ENCODE data around the gene C1orf174.

Gene C1orf174

GRCh38 chr1:3909615-3910014 lies 9.5 kb upstream of the C1orf174 start:
- no peak for TF ChIP-seq CTCF (conservative IDR thresholded peaks at IDR 0.05; ENCODE audit: control insufficient read depth, insufficient read depth, low read depth, low read length)
- no peak for DNase-seq (ENCODE audit: low read depth)
- H3K4me3 ChIP-seq (ENCODE audit: control insufficient read depth, low read depth, low read length): no peak overlapping the region

- DNase-seq (ENCODE audit: low read depth): no peak
- no peak for TF ChIP-seq CTCF (conservative IDR thresholded peaks at IDR 0.05; ENCODE audit: control insufficient read depth, insufficient read depth, low read depth, low read length)
- no peak overlapping the region for H3K4me3 ChIP-seq (ENCODE audit: control insufficient read depth, low read depth, low read length)
Measured at GRCh38 chr1:3908886-3909517, 8.9 kb upstream of the C1orf174 start.

GRCh38 chr1:3907621-3908165 lies 7.6 kb upstream of the C1orf174 start:
- no peak overlapping the region for H3K4me3 ChIP-seq (ENCODE audit: control insufficient read depth, low read depth, low read length)
- no peak for TF ChIP-seq CTCF (conservative IDR thresholded peaks at IDR 0.05; ENCODE audit: control insufficient read depth, insufficient read depth, low read depth, low read length)
- DNase-seq (ENCODE audit: low read depth): no peak

- peak; percentile 24 for DNase-seq (ENCODE audit: low read depth)
- TF ChIP-seq CTCF (conservative IDR thresholded peaks at IDR 0.05; ENCODE audit: control insufficient read depth, insufficient read depth, low read depth, low read length): peak; percentile 3
Measured at GRCh38 chr1:3907031-3907534, 7.0 kb upstream of the C1orf174 start.

GRCh38 chr1:3906672-3907020 lies 6.6 kb upstream of the C1orf174 start:
- H3K4me3 ChIP-seq (ENCODE audit: control insufficient read depth, low read depth, low read length): no peak overlapping the region
- TF ChIP-seq CTCF (conservative IDR thresholded peaks at IDR 0.05; ENCODE audit: control insufficient read depth, insufficient read depth, low read depth, low read length): no peak
- no peak for DNase-seq (ENCODE audit: low read depth)

More at GRCh38 chr1:3907031-3907534, 7.0 kb upstream of the C1orf174 start:
- H3K4me3 ChIP-seq (ENCODE audit: control insufficient read depth, low read depth, low read length): no peak overlapping the region

GRCh38 chr1:3905953-3906671 lies 6.0 kb upstream of the C1orf174 start:
- no peak for TF ChIP-seq CTCF (conservative IDR thresholded peaks at IDR 0.05; ENCODE audit: control insufficient read depth, insufficient read depth, low read depth, low read length)
- no peak overlapping the region for H3K4me3 ChIP-seq (ENCODE audit: control insufficient read depth, low read depth, low read length)
- no peak for DNase-seq (ENCODE audit: low read depth)
